Measurements from ENCODE around the gene ST8SIA6.
"Not testable (repeated sequence)": the region's sequence is repeated elsewhere in the genome, so short reads cannot be mapped to it uniquely, and the experiment has no call there.

ST8SIA6 gene

GRCh38 chr10:17423632-17424186 lies 30.7 kb downstream of the ST8SIA6 start:
- Mint-ChIP-seq H3K27ac (no peak overlapping the region), H3K27me3 (peaks cover 24% of the 10 kb centered on the region), H3K4me3 (no peak overlapping the region)

DNA sequence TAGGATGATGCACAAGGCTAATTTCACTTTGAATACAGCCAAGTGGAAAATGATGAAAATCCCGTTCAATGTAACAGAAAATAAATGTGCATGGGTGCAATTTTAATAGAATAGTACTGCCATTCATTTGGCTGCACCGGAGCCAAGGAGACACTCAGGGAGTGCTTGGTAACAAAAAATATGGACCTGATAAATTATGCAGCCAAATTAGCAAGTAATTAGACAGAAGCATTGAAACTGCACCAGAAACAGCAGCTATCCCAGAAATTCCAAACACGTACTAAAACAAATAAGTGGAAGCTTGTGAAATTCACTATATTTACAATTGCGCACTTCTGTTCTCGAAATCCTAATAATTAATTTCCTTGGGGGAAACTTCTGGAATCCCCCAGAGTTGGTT lies 31.5 kb downstream of the ST8SIA6 start:
- Mint-ChIP-seq H3K36me3 (no peaks in the 10 kb centered on the region), H3K27me3 (peaks cover 17% of the 10 kb centered on the region), H3K27ac (no peak overlapping the region), H3K4me3 (no peak overlapping the region), H3K9me3 (no peaks in the 10 kb centered on the region), H3K4me1 (peaks cover 5% of the 10 kb centered on the region)
- ATAC-seq, result no peak

More at GRCh38 chr10:17423632-17424186, 30.7 kb downstream of the ST8SIA6 start:
- ATAC-seq, result no peak
- Mint-ChIP-seq H3K9me3 (no peaks in the 10 kb centered on the region), H3K4me1 (peaks cover 13% of the 10 kb centered on the region), H3K36me3 (no peaks in the 10 kb centered on the region)

DNA sequence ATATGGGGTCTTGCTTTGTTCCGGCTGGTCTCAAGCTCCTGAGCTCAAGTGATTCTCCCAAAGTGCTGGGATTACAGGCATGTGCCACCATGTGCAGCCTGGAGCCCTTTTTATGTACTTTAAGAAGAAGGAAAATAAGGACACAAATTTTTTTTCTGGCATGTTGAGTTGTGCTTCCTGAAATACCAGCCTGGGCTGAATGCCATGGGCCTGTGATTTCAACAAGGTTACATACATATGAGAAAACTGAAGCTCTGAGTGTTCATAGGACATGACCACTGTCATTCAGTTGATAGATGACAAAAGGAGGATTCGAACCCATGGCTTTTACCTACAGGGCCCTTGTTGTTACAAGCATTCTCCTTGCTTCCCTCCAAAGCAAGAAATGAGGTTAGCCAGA lies 36.1 kb downstream of the ST8SIA6 start:
- no peaks in the 10 kb centered on the region for H3K4me1 Mint-ChIP-seq
- no peak for ATAC-seq
- no peak overlapping the region for H3K27ac Mint-ChIP-seq
- H3K4me3 Mint-ChIP-seq, result no peak overlapping the region
- peaks cover 28% of the 10 kb centered on the region for H3K27me3 Mint-ChIP-seq
- no peaks in the 10 kb centered on the region for H3K36me3 Mint-ChIP-seq
- H3K9me3 Mint-ChIP-seq, result no peaks in the 10 kb centered on the region

DNA sequence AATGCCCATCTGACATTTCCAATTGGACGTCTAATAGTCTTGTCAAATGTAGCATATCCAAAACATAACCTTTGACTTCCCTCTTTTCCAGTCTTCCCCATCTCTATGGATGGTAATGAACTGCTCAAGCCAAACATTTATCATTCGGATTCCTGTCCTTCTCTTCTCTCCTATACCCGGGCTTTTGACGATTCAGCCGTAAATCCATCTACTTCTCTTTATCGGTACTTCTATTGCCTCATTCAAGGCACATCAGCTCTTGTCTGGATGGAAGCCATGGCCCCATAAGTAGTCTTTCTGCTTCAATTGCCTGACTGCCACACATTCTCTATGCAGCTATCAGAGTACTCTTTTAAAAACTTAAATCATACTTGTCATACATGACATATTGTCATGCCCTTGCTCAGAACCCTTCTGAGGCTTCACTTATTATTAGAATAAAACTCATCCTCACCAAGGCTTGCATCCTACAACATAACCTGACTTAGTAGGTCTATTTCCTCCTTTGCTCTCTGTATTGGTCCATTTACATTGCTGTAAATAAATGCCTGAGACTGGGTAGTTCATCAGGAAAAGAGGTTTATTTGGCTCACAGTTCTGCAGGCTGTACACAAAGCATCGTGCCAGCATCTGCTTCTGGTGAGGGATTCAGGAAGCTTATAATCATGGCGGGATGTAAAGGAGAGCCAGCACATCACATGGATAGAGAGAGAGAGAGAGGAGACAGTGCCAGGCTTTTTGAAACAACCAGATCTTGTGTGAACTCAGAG lies 37.8 kb downstream of the ST8SIA6 start:
- H3K4me1 Mint-ChIP-seq, result no peaks in the 10 kb centered on the region
- no peak overlapping the region for H3K4me3 Mint-ChIP-seq
- peaks cover 28% of the 10 kb centered on the region for H3K27me3 Mint-ChIP-seq
- ATAC-seq, result no peak
- H3K9me3 Mint-ChIP-seq, result no peaks in the 10 kb centered on the region
- H3K27ac Mint-ChIP-seq, result no peak overlapping the region
- H3K36me3 Mint-ChIP-seq, result no peaks in the 10 kb centered on the region

GRCh38 chr10:17415046-17415658 lies 39.2 kb downstream of the ST8SIA6 start:
- Mint-ChIP-seq H3K27me3 (peaks cover 28% of the 10 kb centered on the region), H3K9me3 (no peaks in the 10 kb centered on the region), H3K27ac (no peak overlapping the region), H3K4me3 (no peak overlapping the region), H3K4me1 (no peaks in the 10 kb centered on the region), H3K36me3 (no peaks in the 10 kb centered on the region)
- no peak for ATAC-seq

DNA sequence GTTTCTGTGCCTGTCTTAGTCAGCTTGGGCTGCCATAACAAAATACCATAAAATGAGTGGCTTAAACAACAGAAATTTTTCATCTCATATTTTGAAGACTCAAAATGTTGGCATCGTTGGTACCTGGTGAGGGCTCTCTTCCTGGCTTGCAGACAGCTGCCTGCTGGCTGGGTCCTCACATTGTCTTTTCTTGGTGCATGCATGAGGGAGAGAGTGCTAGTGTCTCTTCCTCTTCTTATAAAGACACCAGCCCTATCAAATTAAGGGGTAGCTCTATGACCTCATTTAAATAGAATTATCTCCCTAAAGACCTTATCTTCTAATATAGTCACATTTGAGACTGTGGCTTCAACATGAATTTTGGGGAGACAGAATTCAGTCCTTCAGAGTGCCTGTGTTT lies 39.9 kb downstream of the ST8SIA6 start:
- ATAC-seq, result no peak
- Mint-ChIP-seq H3K4me3 (no peak overlapping the region), H3K9me3 (no peaks in the 10 kb centered on the region), H3K27ac (no peak overlapping the region), H3K27me3 (peaks cover 28% of the 10 kb centered on the region), H3K36me3 (no peaks in the 10 kb centered on the region), H3K4me1 (no peaks in the 10 kb centered on the region)

DNA sequence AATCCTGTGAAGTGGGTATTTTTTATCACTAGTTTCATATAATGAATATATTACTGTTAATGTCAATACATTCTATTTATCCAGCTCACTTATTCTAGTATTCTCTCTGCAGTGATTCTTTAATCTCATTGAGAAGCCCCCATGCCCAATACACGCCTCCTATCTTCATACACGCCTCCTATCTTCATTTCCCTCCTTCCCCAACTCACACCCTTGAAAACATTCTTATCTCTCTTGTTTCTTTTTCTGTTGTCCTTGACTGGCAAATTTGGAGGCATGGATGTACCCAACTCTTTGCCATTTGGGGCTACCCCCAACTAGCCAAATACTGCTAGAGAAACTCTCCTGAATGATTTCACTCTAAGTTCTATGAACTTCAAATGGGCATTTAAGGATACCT lies 40.5 kb downstream of the ST8SIA6 start:
- Mint-ChIP-seq H3K27ac (no peak overlapping the region), H3K27me3 (peaks cover 28% of the 10 kb centered on the region), H3K4me3 (no peak overlapping the region), H3K9me3 (no peaks in the 10 kb centered on the region), H3K4me1 (no peaks in the 10 kb centered on the region), H3K36me3 (no peaks in the 10 kb centered on the region)
- no peak for ATAC-seq

- no peaks in the 10 kb centered on the region for H3K4me1 Mint-ChIP-seq
- H3K36me3 Mint-ChIP-seq, result no peaks in the 10 kb centered on the region
- H3K4me3 Mint-ChIP-seq, result no peak overlapping the region
- H3K27ac Mint-ChIP-seq, result no peak overlapping the region
- ATAC-seq, result no peak
- H3K9me3 Mint-ChIP-seq, result no peaks in the 10 kb centered on the region
- H3K27me3 Mint-ChIP-seq, result peaks cover 28% of the 10 kb centered on the region
These were observed 42.1 kb downstream of the ST8SIA6 start for GRCh38 chr10:17412323-17412722.

- Mint-ChIP-seq H3K4me1 (no peaks in the 10 kb centered on the region), H3K9me3 (no peaks in the 10 kb centered on the region), H3K27me3 (peaks cover 18% of the 10 kb centered on the region), H3K4me3 (no peak overlapping the region), H3K27ac (no peak overlapping the region), H3K36me3 (no peaks in the 10 kb centered on the region)
- no peak for ATAC-seq
These were observed 43.5 kb downstream of the ST8SIA6 start for GRCh38 chr10:17410907-17411306.

DNA sequence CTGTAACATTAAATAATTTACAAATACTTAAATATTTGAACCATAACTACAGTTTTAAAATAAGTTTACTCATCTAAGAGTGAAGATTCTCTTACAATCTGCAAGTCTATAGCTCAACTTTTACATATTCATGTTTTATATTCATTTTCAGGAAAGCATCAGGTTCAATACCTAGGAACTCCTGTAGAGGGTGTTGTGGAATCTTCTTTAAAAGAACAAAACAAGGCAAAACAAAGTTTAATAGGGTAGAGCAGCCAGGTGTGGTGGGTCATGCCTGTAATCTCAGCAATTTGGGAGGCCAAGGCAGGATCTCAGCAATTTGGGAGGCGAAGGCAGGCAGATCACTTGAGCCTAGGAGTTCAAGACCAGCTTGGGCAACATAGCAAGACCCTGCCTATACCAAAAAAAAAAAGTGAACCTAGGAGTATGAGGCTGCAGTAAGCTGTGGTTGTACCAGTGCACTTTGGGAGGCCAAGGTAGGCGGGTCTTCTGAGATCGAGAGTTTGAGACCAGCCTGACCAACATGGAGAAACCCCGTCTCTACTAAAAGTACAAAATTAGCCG lies 45.1 kb downstream of the ST8SIA6 start:
- no peaks in the 10 kb centered on the region for H3K4me1 Mint-ChIP-seq
- no peaks in the 10 kb centered on the region for H3K36me3 Mint-ChIP-seq
- H3K27me3 Mint-ChIP-seq, result peaks cover 4% of the 10 kb centered on the region
- ATAC-seq, result no peak
- no peak overlapping the region for H3K27ac Mint-ChIP-seq
- H3K4me3 Mint-ChIP-seq, result no peak overlapping the region
- H3K9me3 Mint-ChIP-seq, result no peaks in the 10 kb centered on the region

GRCh38 chr10:17407047-17407446 lies 47.3 kb downstream of the ST8SIA6 start:
- no peak overlapping the region for H3K27ac Mint-ChIP-seq
- H3K27me3 Mint-ChIP-seq, result no peaks in the 10 kb centered on the region
- no peak overlapping the region for H3K4me3 Mint-ChIP-seq
- ATAC-seq, result no peak
- H3K36me3 Mint-ChIP-seq, result no peaks in the 10 kb centered on the region
- H3K9me3 Mint-ChIP-seq, result no peaks in the 10 kb centered on the region
- H3K4me1 Mint-ChIP-seq, result no peaks in the 10 kb centered on the region

DNA sequence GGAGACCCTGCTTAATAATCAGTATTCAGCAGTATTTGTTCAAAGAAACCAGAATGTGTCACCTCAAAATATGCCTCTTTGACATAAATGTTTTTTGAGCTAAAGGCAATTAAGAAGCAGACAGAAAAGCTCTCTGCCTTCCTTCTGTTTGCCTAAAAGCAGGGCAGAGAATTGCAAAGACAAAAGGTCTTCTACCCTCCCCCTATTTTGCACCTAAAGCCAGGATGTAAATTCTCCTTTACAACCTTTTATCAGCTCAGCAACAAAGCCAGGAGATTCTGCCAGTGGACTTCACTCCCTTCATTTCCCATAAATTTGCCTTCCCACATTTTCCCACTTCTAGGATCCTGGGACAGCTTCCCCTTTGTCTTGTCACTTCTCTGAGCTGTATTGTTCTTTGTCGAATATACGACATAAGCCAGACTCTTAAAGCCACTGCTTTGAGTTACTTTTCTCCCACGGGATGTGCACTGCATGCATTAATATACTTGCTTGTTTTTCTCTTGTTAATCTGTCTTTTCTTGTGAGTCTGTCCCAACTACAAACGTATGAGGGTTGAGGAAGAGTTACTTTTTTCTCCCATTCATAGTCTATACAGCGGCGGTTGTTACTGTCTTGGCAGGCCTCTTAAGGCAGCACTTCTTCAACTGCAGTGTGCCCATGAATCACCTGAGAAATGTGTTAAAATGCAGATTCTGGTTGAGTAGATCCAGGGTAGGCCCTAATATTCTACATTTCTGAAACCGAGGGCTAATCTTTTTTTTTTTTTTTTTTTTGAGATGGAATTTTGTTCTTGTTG lies 48.2 kb downstream of the ST8SIA6 start:
- ATAC-seq, result no peak
- Mint-ChIP-seq H3K27me3 (no peaks in the 10 kb centered on the region), H3K27ac (no peak overlapping the region), H3K9me3 (no peaks in the 10 kb centered on the region), H3K36me3 (no peaks in the 10 kb centered on the region), H3K4me1 (no peaks in the 10 kb centered on the region), H3K4me3 (no peak overlapping the region)

DNA sequence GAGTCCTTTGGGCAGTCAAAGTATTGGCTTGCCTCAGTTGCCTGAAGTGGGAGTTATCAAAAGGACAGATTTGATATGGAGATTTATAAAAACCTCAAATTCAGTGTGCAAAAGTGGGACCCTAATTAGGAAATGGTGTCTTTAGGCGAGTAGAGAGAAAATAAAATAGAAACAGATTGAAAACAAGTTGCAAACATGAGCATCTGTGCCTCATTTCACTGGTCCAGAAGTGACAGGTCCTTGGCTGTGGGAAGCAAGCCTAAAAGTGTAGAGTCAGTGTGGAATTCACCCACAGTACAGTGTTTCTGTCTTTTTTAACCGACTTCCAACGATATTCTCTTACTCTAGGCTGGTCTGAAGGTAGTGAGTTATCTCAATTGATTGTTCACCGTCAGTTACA lies 51.2 kb downstream of the ST8SIA6 start:
- Mint-ChIP-seq H3K9me3 (no peaks in the 10 kb centered on the region), H3K27me3 (no peaks in the 10 kb centered on the region), H3K4me1 (no peaks in the 10 kb centered on the region), H3K27ac (no peak overlapping the region), H3K36me3 (no peaks in the 10 kb centered on the region), H3K4me3 (no peak overlapping the region)
- no peak for ATAC-seq

- H3K9me3 Mint-ChIP-seq, H3K36me3 Mint-ChIP-seq, ATAC-seq, H3K4me3 Mint-ChIP-seq, H3K27ac Mint-ChIP-seq, H3K27me3 Mint-ChIP-seq, H3K4me1 Mint-ChIP-seq: not testable (repeated sequence)
These were observed 52.4 kb downstream of the ST8SIA6 start for GRCh38 chr10:17402040-17402439.

- Mint-ChIP-seq H3K27ac (no peak overlapping the region), H3K9me3 (peaks cover 2% of the 10 kb centered on the region), H3K27me3 (peaks cover 9% of the 10 kb centered on the region), H3K4me1 (no peaks in the 10 kb centered on the region), H3K4me3 (no peak overlapping the region), H3K36me3 (no peaks in the 10 kb centered on the region)
- ATAC-seq, result no peak
These were observed 58.4 kb downstream of the ST8SIA6 start for GRCh38 chr10:17396004-17396403.
